Parathyroid adenoma (tissue), 2 donors: ENCODE results near the gene HLX.

Experiments
- H2AFZ ChIP-seq: fragments of 300-600 bp; sonication (generic); one replicate; pipeline ENCODE4 v1.7.0; 2017; ENCODE audit warnings: antibody characterized with exemption, mild to moderate bottlenecking
- H3K27ac ChIP-seq: fragments of 300-600 bp; sonication (generic); one replicate; pipeline ENCODE4 v1.7.0; 2017
- H3K27me3 ChIP-seq: fragments of 300-600 bp; sonication (generic); one replicate; pipeline ENCODE4 v1.7.0; 2017; ENCODE audit warnings: low read length; ENCODE audit not compliant: control insufficient read depth, insufficient read depth
- H3K36me3 ChIP-seq: fragments of 300-600 bp; sonication (generic); one replicate; pipeline ENCODE4 v1.7.0; 2017; ENCODE audit warnings: low read length; ENCODE audit not compliant: control insufficient read depth, insufficient read depth
- H3K4me1 ChIP-seq: fragments of 300-600 bp; sonication (generic); one replicate; pipeline ENCODE4 v1.7.0; 2017; ENCODE audit warnings: control low read depth
- H3K4me2 ChIP-seq: fragments of 300-600 bp; sonication (generic); one replicate; pipeline ENCODE4 v1.7.0; 2017; ENCODE audit warnings: low read length
- H3K4me3 ChIP-seq: fragments of 300-600 bp; sonication (generic); one replicate; pipeline ENCODE4 v1.7.0; 2017; ENCODE audit warnings: low read depth, low read length
- H3K79me2 ChIP-seq: fragments of 300-600 bp; sonication (generic); one replicate; pipeline ENCODE4 v1.7.0; 2017; ENCODE audit warnings: control low read depth
- H3K9ac ChIP-seq: fragments of 300-600 bp; sonication (generic); one replicate; pipeline ENCODE4 v1.7.0; 2017; ENCODE audit warnings: mild to moderate bottlenecking
- H3K9me3 ChIP-seq: fragments of 300-600 bp; sonication (generic); one replicate; pipeline ENCODE4 v1.7.0; 2017; ENCODE audit warnings: low read length; ENCODE audit not compliant: control insufficient read depth
- CTCF ChIP-seq: fragments of 300-600 bp; sonication (generic); IDR thresholded peaks from one replicate; pipeline ENCODE4 v1.7.0; 2017; ENCODE audit warnings: antibody characterized with exemption, mild to moderate bottlenecking
- donor health status: primary hyperparathyroidism.

HLX gene

GRCh38 chr1:220925707-220926106, 46.5 kb downstream of the HLX start:
- H3K79me2 ChIP-seq: no peaks in the 10 kb centered on the region
- no peaks in the 10 kb centered on the region for H3K4me1 ChIP-seq
- H3K36me3 ChIP-seq: no peaks in the 10 kb centered on the region
- TF ChIP-seq CTCF: no peak
- H3K9me3 ChIP-seq: no peaks in the 10 kb centered on the region
- no peak overlapping the region for H3K9ac ChIP-seq
- no peak overlapping the region for H3K27ac ChIP-seq
- no peaks in the 10 kb centered on the region for H3K27me3 ChIP-seq
- no peak overlapping the region for H3K4me2 ChIP-seq
- H3K4me3 ChIP-seq: no peak overlapping the region
- no peak overlapping the region for H2AFZ ChIP-seq

- H3K9me3 ChIP-seq: no peaks in the 10 kb centered on the region
- no peak overlapping the region for H3K9ac ChIP-seq
- no peak for TF ChIP-seq CTCF
- H3K27me3 ChIP-seq: no peaks in the 10 kb centered on the region
- no peak overlapping the region for H2AFZ ChIP-seq
- no peak overlapping the region for H3K27ac ChIP-seq
- H3K79me2 ChIP-seq: no peaks in the 10 kb centered on the region
- H3K4me1 ChIP-seq: no peaks in the 10 kb centered on the region
- H3K36me3 ChIP-seq: no peaks in the 10 kb centered on the region
- no peak overlapping the region for H3K4me2 ChIP-seq
- no peak overlapping the region for H3K4me3 ChIP-seq
Measured at GRCh38 chr1:220926146-220926545, 46.9 kb downstream of the HLX start.

- no peaks in the 10 kb centered on the region for H3K4me1 ChIP-seq
- H3K9me3 ChIP-seq: no peaks in the 10 kb centered on the region
- H3K27ac ChIP-seq: no peak overlapping the region
- H2AFZ ChIP-seq: no peak overlapping the region
- no peaks in the 10 kb centered on the region for H3K79me2 ChIP-seq
- no peak for TF ChIP-seq CTCF
- H3K36me3 ChIP-seq: no peaks in the 10 kb centered on the region
- H3K4me3 ChIP-seq: no peak overlapping the region
- H3K27me3 ChIP-seq: no peaks in the 10 kb centered on the region
- H3K4me2 ChIP-seq: no peak overlapping the region
- H3K9ac ChIP-seq: no peak overlapping the region
Measured at GRCh38 chr1:220927442-220927841, 48.2 kb downstream of the HLX start.

- Histone ChIP-seq H3K36me3 (no peaks in the 10 kb centered on the region), H3K79me2 (no peaks in the 10 kb centered on the region), H3K4me2 (no peak overlapping the region), H3K9ac (no peak overlapping the region), H2AFZ (no peak overlapping the region), H3K27ac (no peak overlapping the region), H3K27me3 (no peaks in the 10 kb centered on the region), H3K9me3 (no peaks in the 10 kb centered on the region), H3K4me3 (no peak overlapping the region), H3K4me1 (no peaks in the 10 kb centered on the region)
- no peak for TF ChIP-seq CTCF
Measured at GRCh38 chr1:220928320-220928719, 49.1 kb downstream of the HLX start.

GRCh38 chr1:220928725-220929300, 49.6 kb downstream of the HLX start:
- no peaks in the 10 kb centered on the region for H3K27me3 ChIP-seq
- no peak overlapping the region for H2AFZ ChIP-seq
- no peaks in the 10 kb centered on the region for H3K36me3 ChIP-seq
- no peaks in the 10 kb centered on the region for H3K79me2 ChIP-seq
- H3K4me3 ChIP-seq: no peak overlapping the region
- H3K9ac ChIP-seq: no peak overlapping the region
- no peak overlapping the region for H3K27ac ChIP-seq
- no peaks in the 10 kb centered on the region for H3K9me3 ChIP-seq
- no peak for TF ChIP-seq CTCF
- no peak overlapping the region for H3K4me2 ChIP-seq
- H3K4me1 ChIP-seq: no peaks in the 10 kb centered on the region
